NCI-H82 (cell line): Measurements from ENCODE around the gene CYSRT1.
"Not testable (repeated sequence)": the region's sequence is repeated elsewhere in the genome, so short reads cannot be mapped to it uniquely, and the experiment has no call there.

Source experiments
- DNase-seq: peaks from one replicate; lab custom pipeline; 2025; lab: John Stamatoyannopoulos, UW

The CYSRT1 gene

DNA sequence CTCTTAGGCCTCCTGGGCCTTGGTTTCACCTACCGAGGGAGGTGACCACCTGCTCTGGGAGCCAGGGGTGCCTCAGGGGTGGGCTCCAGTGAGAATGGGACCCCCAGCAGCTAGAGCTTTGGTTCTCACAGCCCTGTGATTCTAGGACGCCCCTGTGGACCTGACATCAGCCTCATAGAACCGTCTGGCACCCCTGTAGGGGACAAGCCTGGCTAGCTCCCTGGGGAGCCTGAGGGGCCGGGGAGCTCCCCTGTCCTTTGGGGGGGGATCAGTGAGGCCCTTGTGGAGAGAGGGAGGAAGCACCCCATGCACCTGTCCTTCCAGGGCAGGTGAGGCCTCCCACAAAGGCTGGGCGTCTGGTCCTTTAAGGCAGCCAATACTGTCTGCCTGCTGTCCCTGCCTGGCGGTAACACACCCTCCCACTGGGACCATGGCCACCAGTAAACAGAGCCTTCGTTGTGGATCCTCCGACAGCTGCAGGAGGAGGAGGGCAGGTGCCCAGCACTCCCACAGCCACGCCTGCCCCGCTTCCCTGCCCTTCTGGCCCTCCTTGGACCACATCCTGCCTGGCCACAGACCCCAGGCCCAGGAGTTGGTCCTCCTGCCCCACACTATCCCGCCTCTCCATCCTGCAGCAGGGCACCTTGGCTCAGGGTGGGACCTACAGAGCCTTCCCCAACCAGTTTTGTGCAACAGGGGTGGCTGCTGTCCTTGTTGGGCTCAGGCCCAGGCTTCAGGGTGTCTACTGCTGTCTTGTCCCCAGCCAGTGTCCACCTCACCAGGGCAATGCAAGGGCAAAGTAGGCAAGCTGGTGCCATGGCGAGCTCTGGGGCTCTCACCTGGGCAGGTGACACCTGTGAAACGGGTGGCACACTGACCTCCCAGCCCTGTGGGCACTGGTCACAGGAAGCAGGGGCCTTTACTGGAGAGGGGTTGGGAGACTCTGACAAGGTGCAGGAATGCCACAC is 13.1 kb downstream of the CYSRT1 start:
- DNase-seq = peak; percentile 48

GRCh38 chr9:137239541-137240200 is 14.7 kb downstream of the CYSRT1 start:
- not testable (repeated sequence) for DNase-seq

DNA sequence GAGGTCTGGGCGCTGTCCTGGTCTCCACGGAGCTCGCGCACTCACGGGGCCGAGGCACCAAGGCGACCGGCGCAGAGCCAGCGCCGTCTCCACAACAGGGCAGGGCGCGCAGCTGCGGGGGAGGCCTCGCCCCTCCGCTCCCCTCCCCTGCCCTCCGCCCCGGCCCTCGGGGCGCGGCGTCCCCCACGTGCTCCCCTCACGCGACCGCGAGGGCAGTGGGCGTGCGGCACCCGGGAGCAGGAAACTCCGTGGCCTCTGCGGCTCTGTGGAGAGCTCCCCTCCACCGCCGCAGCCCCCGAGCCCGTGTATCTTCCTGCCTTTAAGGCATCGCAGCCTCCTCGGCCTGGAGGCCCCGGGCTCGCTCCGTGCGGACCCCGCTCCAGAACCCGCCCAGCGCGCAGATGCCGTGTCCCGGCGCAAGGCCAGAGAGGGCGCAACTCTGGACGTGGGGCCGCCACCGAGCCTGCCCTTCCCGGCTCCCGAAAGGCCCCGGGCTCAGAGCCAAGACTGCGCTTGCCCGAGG is 15.4 kb downstream of the CYSRT1 start:
- peak; percentile 71 for DNase-seq

DNA sequence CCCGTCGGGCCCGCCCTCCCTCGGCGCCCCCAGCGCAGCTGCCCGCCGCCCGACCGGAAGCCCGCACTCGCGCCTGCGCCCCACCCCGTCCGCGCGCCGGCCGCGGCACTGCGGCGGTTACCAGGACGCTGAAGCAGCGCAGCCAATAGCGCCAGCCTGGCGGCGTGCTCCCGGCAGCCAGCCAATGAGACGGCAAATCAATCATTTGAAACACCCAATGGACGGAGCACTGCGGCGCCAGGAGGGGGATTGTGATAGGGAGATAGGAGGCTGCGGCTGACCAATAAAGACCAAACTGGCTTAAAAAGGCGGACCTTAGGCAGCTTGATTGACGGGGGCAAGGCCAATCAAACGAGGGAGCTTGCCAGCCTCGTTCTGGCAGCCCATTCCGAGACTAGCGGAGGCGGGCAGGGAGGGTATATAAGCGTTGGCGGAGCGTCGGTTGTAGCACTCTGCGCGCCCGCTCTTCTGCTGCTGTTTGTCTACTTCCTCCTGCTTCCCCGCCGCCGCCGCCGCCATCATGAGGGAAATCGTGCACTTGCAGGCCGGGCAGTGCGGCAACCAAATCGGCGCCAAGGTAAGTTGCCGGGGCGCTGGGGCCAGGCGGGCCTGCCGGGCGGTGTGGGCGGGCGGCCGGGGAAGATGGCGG is 16.0 kb downstream of the CYSRT1 start, which contains the start of gene TUBB4B:
TSS of gene TUBB4B (plus strand) at position 447 of the 649 bp plus-strand sequence. CDS start at position 521, 74 bp downstream.
- DNase-seq = peak; percentile 100

DNA sequence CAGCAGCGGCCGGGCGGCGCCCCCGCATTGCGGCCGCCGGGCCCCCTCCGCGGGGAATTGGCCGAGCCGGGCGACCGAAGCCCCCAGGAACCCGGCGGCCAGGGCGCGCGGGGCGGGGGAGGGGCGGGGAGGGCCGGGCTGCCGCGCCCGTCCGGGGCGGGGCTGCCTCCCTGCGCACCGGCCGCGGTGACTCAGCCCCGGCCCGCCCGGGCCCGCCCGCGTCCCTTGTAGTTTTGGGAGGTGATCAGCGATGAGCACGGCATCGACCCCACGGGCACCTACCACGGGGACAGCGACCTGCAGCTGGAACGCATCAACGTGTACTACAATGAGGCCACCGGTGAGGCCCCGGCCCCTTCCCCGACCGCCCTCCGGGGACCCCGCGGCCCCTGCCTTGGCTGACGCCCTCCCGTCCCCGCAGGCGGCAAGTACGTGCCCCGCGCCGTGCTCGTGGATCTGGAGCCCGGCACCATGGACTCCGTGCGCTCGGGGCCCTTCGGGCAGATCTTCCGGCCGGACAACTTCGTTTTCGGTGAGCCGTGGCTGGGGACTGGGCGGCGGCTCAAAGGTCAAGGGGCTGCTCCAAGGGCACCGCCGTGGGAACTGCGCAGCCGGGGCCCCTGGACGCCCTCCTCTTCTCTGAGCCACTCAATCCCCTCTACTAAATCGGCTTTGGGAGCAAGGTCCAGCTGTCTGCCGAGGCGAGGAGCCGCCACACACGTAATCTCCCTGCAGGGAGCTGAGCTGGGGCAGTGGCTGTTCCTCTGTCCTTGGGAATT is 16.7 kb downstream of the CYSRT1 start:
- DNase-seq = peak; percentile 94

- no peak for DNase-seq
Measured at GRCh38 chr9:137242269-137243203, 17.6 kb downstream of the CYSRT1 start.

- DNase-seq = not testable (repeated sequence)
Measured at GRCh38 chr9:137243266-137243625, 18.3 kb downstream of the CYSRT1 start.

DNA sequence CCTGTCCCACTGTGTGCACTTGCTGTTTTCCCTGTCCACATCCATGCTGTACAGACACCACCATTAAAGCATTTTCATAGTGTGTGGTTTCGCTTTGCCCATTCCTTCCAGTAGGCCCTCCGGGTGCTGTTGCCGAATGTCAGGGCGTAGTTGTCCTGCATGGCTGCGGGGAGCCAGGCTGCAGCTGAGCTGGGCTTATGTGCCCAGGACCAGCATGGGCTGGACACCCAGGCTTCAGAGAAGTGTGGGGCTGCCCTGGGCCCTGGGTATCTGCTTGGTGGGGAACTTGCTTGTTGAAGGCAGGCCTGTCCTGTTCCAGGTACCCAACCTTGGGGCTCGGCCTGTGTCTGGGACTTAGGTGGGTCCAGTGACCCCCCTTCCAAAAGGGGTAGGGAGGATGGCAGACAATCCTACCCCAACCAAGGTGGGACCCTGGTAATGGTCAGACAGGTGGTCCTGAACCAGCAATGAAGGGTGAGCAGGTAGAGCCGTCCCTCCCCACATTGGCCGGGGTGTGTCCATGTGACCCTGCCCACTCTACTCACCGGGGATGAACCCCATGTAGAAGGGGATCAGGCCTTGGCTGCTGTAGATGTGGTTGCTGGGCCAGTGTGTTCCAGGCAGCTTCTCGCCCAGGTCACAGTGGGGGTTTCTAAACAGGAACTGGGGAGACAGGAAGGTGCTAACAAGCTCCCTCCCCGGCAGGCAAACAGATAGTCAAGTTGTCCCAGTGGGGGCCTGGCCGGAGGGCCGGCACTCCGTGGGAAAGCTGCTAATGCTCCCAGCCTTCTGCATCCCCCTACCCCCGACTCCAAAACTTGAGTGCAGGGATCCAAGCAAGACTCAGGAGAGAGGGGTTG is 18.9 kb downstream of the CYSRT1 start:
- DNase-seq = peak; percentile 63

DNA sequence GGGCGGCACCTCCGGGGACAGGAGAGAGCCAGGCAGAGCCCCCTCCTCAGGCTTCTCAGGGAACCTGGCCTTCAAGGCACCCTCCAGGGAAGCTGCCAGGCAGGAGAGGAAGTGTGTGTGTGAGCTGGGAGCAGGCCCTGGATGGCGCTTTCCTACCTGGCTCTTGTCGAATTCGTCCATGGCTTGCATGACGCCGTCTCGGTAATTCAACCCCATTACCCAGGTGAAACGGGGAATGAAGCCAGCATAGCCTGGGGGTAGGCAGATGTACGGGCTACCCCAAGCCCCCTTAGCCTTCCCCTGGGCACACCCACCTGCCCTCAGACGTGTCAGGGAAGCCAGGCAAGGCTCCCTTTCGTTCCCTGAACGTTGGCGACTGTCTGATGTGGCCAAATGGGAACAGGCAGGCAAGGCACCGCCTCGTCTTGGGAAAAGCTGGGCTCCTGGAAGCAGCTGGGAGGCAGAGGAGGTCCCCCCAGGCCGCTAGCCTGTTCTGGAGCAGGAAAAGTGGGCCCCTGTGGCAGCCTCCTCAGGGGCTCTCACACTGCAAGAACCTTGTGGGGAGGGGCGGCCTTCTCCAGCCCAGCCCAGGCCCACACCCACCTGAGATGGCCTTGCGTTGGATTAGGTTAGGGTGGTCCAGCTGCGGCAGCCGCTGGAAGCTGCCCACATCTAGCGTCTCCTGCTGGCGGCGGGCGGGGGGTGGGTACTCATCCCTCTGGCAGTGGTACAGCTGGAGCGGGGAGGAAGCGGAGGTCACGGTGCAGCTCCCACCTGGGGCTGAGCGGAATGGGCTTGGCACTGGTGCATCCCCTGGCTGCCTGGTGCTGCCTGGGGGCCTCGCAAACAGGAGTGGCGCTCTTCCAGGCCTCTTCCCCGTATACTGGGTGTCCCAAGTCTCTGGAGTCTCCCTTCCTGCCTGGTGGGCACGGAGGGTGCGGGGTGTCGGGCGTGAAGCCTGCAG is 19.8 kb downstream of the CYSRT1 start:
- peak; percentile 63 for DNase-seq

- no peak for DNase-seq
Measured at GRCh38 chr9:137245450-137246421, 20.8 kb downstream of the CYSRT1 start.

GRCh38 chr9:137247135-137247915 is 22.4 kb downstream of the CYSRT1 start:
- no peak for DNase-seq

DNA sequence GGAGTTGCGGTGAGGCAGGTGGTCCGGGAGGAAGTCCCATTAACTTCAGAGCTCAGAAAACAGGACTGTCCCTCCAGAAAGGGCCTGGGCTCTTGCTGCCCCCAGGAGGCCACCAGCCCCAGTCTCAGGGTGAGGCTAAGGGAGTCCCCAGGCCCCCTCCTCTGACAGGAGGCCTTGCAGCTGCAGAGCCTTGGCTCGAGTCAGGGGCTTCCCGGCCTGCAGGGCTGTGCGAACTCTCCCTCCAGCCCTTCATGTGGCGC is 22.9 kb downstream of the CYSRT1 start:
- DNase-seq = no peak

GRCh38 chr9:137250329-137251193 is 25.6 kb downstream of the CYSRT1 start:
- DNase-seq = no peak

DNA sequence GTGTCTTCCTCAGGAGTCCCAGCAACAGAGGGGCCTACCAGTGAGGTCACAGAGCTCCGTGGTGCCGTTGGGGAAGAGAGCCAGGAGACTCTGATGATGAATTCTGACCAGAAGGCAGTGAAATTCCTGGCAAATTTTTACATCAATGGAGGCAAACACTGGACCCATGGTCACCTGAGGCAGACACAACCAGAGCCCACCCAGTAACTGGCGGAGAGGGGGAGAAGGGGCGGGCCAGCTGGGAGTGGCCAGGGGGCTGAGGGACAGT is 26.2 kb downstream of the CYSRT1 start, which contains the start of gene STPG3:
TSS of gene STPG3 (plus strand) at position 93 of the 268 bp plus-strand sequence. CDS start at position 94, 1 bp downstream.
- DNase-seq = no peak

GRCh38 chr9:137251490-137252268 is 26.7 kb downstream of the CYSRT1 start:
- no peak for DNase-seq
